Adrenal gland (tissue), 12 donors: ENCODE data around the gene PIAS2. TPM values are rescaled to one million over a fixed set of nuclear protein-coding genes. Genes with fewer than 3 reads are reported as not detected.
"Not testable (repeated sequence)": the region's sequence is repeated elsewhere in the genome, so short reads cannot be mapped to it uniquely, and the experiment has no call there.

Experiments used
- DNase-seq, 7 donors: peaks; one replicate each; pipeline ENCODE4 v3.0.0-alpha.2; 2019 to 2020
- H3K27ac ChIP-seq, 5 donors: fragments of 200-600 bp; sonication (generic) in 4 of 5; 1 replicate in 3 of 5; 2 replicates in 2 of 5; pipeline versions ENCODE4 v1.5.1 to v1.8.0; 2016 to 2020; ENCODE audit warnings: mild to moderate bottlenecking in 1 of 5
- H3K27me3 ChIP-seq: fragments of 200-600 bp; 2 replicates; pipeline ENCODE4 v1.8.0; 2021
- H3K36me3 ChIP-seq, 2 donors: fragments of 200-600 bp; replicated peaks in 1 of 2; 1 replicate in 1 of 2; 2 replicates in 1 of 2; pipeline versions ENCODE4 v1.5.1 to v1.8.0; 2018 to 2022
- H3K4me1 ChIP-seq, 2 donors: fragments of 200-600 bp; replicated peaks in 1 of 2; 1 replicate in 1 of 2; 2 replicates in 1 of 2; pipeline versions ENCODE4 v1.5.1 to v1.8.0; 2018 to 2021
- H3K4me3 ChIP-seq, 4 donors: fragments of 200-600 bp; sonication (generic) in 3 of 4; one replicate each; pipeline ENCODE4 v1.5.1; 2016 to 2018
- H3K9me3 ChIP-seq, 3 donors: fragments of 200-600 bp; sonication (generic) in 1 of 3; replicated peaks in 1 of 3; 1 replicate in 2 of 3; 2 replicates in 1 of 3; pipeline versions ENCODE4 v1.5.1 to v1.8.0; 2016 to 2021
- POLR2A ChIP-seq, 2 donors: fragments of 450-650 bp; IDR thresholded peaks; one replicate each; pipeline ENCODE4 v1.6.1; 2017; ENCODE audit warnings: antibody characterized with exemption in 2 of 2, mild to moderate bottlenecking in 2 of 2, moderate library complexity in 1 of 2
- WGBS, 4 donors: extraction: QIAGEN DNeasy Blood & Tissue Kit in 2 of 4; methylation state at CpG; one replicate each; pipeline versions ENCODE4 v1.1.5 to v1.1.7; 2013 to 2017; 5-methylcytosine and 5-hydroxymethylcytosine counted together
- intact Hi-C, 2 donors: fragments of 100-400 bp; cut with DNase I; formaldehyde crosslinking; loops; one replicate each; pipeline versions ENCODE4 v1.14.1 to v1.15.0; 2022 to 2023
- polyA plus RNA-seq, 3 donors: library from polyadenylated mRNA; stranded (reverse); fragments of 200-250 nt in 2 of 3; fragments of 350-450 nt in 1 of 3; fragmentation: Illumina TruSeq in 1 of 3; extraction: RNeasy Lipid Tissue Mini Kit (QIAGEN cat#74804) in 1 of 3; gene quantifications; one replicate each; pipeline ENCODE4 v1.2.3, GENCODE V29; 2013 to 2014
- total RNA-seq, 9 donors: library from RNA; depleted of rRNA in 4 of 9; stranded (reverse); fragments of >200 nt in 4 of 9; fragments of 120-200 nt in 1 of 9; fragmentation: NEBNext Ultra II Directional in 1 of 9; extraction: Animal tissue kit (Norgen Biotek cat#: 25700) in 1 of 9; gene quantifications; one replicate each; pipeline versions ENCODE4 v1.1.0 to v1.2.4, GENCODE V29; 2013 to 2023
- TF ChIP-seq, protein P1 (sequence below), 6 experiments: fragments of 450-650 bp in 4 of 6; fragments of 200-600 bp in 2 of 6; sonication (generic) in 1 of 6; IDR thresholded peaks; 1 replicate in 5 of 6; 2 replicates in 1 of 6; pipeline versions ENCODE4 v1.5.1 to v1.8.0; 2016 to 2021; ENCODE audit warnings: antibody characterized with exemption in 6 of 6, mild to moderate bottlenecking in 2 of 6, moderate library complexity in 1 of 6
- donor health status: healthy with polysubstance abuse.
- donor health status: Bipolar disorder and iron deficiency.
- donor health status: DM: yes; HTN: yes; CAD: no.
- donor health status: DM: no; HTN: no; CAD: no.
- donor health status: DM: no; HTN: no; CAD: no.
- donor health status: DM: yes; HTN: yes; CAD: no.

PIAS2 gene
- total and polyA plus RNA-seq, 12 donors: 4.7 to 52.9 (median 31.8) TPM

- no peaks in the 10 kb centered on the region for H3K27me3 ChIP-seq
- intact Hi-C loops: no loop called here
- 86 to 90% (median 89%) methylated on average over 6 of the region's 6 CpGs for WGBS, 4 donors
- no peak overlapping the region for H3K4me3 ChIP-seq
- no peak for DNase-seq
- no peak overlapping the region for H3K27ac ChIP-seq
- TF ChIP-seq, protein P1, sequence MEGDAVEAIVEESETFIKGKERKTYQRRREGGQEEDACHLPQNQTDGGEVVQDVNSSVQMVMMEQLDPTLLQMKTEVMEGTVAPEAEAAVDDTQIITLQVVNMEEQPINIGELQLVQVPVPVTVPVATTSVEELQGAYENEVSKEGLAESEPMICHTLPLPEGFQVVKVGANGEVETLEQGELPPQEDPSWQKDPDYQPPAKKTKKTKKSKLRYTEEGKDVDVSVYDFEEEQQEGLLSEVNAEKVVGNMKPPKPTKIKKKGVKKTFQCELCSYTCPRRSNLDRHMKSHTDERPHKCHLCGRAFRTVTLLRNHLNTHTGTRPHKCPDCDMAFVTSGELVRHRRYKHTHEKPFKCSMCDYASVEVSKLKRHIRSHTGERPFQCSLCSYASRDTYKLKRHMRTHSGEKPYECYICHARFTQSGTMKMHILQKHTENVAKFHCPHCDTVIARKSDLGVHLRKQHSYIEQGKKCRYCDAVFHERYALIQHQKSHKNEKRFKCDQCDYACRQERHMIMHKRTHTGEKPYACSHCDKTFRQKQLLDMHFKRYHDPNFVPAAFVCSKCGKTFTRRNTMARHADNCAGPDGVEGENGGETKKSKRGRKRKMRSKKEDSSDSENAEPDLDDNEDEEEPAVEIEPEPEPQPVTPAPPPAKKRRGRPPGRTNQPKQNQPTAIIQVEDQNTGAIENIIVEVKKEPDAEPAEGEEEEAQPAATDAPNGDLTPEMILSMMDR (IDR thresholded peaks at IDR 0.05): no peak
- TF ChIP-seq POLR2A (IDR thresholded peaks at IDR 0.05): no peak
- no peaks in the 10 kb centered on the region for H3K9me3 ChIP-seq
- H3K36me3 ChIP-seq: no peaks in the 10 kb centered on the region
- H3K4me1 ChIP-seq: no peaks in the 10 kb centered on the region
Measured at GRCh38 chr18:46815661-46816060, 101.6 kb downstream of the PIAS2 start.

GRCh38 chr18:46814399-46814798 is 102.9 kb downstream of the PIAS2 start:
- no peaks in the 10 kb centered on the region for H3K9me3 ChIP-seq
- intact Hi-C loops: no loop called here
- WGBS, 4 donors: 58 to 65% (median 64%) methylated on average over 4 of the region's 4 CpGs
- TF ChIP-seq POLR2A (IDR thresholded peaks at IDR 0.05): no peak
- H3K4me1 ChIP-seq: no peaks in the 10 kb centered on the region
- H3K4me3 ChIP-seq: no peak overlapping the region
- no peak overlapping the region for H3K27ac ChIP-seq
- no peaks in the 10 kb centered on the region for H3K36me3 ChIP-seq
- no peak for DNase-seq
- H3K27me3 ChIP-seq: no peaks in the 10 kb centered on the region

DNA sequence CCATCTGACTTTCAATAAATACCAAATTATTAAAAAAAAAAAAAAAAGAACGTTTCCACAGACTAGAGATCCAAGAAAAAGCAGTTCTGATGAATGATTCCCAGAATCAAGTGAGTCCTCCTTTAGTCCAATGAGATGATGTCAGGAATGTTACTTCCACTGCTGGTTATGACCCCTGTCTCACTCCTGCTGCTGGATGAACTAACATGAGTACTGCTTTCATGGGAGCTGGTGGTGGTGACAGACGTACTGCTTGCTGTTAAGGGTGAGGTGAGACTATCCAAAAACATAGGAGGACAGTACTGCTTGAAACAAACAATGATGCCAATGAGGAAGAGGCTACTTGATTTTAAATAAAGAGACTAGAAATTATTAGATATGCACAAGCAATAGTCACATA is 105.0 kb downstream of the PIAS2 start:
- 79 to 91% (median 87%) methylated on average over 2 of the region's 2 CpGs for WGBS, 4 donors
- no peak for DNase-seq
- no peaks in the 10 kb centered on the region for H3K9me3 ChIP-seq

DNA sequence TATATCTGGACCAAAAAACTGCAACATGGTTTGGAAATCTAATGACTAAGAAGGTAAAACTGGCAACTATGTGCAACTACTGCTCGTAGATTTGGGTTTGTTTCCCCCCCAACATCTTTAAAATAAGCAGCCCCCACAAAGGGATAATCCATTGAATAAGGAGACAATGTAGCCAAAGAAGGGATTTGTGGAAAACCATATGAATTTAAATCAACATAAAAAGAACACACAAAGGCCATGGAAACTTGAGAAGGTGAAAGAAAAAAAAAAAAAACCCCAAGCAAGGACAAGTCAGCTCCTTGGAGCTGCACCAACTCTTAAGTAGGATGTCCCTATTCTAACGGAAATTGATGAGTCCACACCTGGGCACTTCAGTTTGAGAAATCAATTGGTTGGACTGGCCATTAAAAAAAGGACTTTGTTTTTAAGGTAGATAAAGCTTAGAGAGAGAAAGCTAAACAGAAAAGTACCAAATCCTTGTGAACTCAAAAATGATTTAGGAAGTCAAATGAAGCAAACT is 106.8 kb downstream of the PIAS2 start:
- 72 to 80% (median 75%) methylated on average over 2 of the region's 2 CpGs for WGBS, 4 donors

More for the DNA sequence above, 105.0 kb downstream of the PIAS2 start:
- no peaks in the 10 kb centered on the region for H3K4me1 ChIP-seq
- no peak overlapping the region for H3K27ac ChIP-seq
- TF ChIP-seq, protein P1 (IDR thresholded peaks at IDR 0.05): no peak
- TF ChIP-seq POLR2A (IDR thresholded peaks at IDR 0.05): no peak
- H3K36me3 ChIP-seq: no peaks in the 10 kb centered on the region
- no peak overlapping the region for H3K4me3 ChIP-seq
- no peaks in the 10 kb centered on the region for H3K27me3 ChIP-seq
- intact Hi-C loops: no loop called here

DNA sequence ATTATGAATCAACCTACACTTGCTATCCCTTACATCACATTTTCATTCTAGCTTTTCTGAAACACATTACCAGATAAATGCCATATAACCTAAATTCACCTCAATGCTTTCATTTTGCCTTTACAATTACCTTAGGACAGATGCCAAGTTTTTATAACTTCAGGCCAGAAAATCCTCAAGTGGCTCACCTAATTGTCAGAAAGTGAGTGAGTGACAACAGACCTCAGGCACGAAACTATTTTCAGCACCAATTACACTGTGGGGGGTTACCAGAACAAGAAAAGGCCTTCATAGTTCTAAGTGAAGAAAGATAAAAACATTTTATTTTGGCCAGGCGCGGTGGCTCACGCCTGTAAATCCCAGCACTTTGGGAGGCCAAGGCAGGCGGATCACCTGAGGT is 108.2 kb downstream of the PIAS2 start:
- TF ChIP-seq POLR2A (IDR thresholded peaks at IDR 0.05): no peak
- TF ChIP-seq, protein P1 (IDR thresholded peaks at IDR 0.05): no peak
- H3K9me3 ChIP-seq: no peaks in the 10 kb centered on the region
- H3K36me3 ChIP-seq: no peaks in the 10 kb centered on the region
- intact Hi-C loops: no loop called here
- WGBS, 4 donors: 96 to 99% (median 98%) methylated on average over 5 of the region's 5 CpGs
- no peaks in the 10 kb centered on the region for H3K27me3 ChIP-seq
- H3K27ac ChIP-seq: no peak overlapping the region
- no peak for DNase-seq
- H3K4me3 ChIP-seq: no peak overlapping the region
- H3K4me1 ChIP-seq: no peaks in the 10 kb centered on the region

More for the DNA sequence above, 106.8 kb downstream of the PIAS2 start:
- Histone ChIP-seq H3K27me3 (no peaks in the 10 kb centered on the region), H3K9me3 (no peaks in the 10 kb centered on the region), H3K27ac (no peak overlapping the region), H3K36me3 (no peaks in the 10 kb centered on the region), H3K4me3 (no peak overlapping the region), H3K4me1 (no peaks in the 10 kb centered on the region)
- intact Hi-C loops: no loop called here
- DNase-seq: no peak
- no peak for TF ChIP-seq POLR2A (IDR thresholded peaks at IDR 0.05)
- TF ChIP-seq, protein P1 (IDR thresholded peaks at IDR 0.05): no peak

GRCh38 chr18:46795945-46796344 is 121.4 kb downstream of the PIAS2 start:
- H3K4me1 ChIP-seq, H3K36me3 ChIP-seq, H3K27me3 ChIP-seq, intact Hi-C loops, H3K4me3 ChIP-seq, DNase-seq, H3K9me3 ChIP-seq, H3K27ac ChIP-seq: not testable (repeated sequence)
- 90 to 98% (median 96%) methylated on average over 6 of the region's 6 CpGs for WGBS, 4 donors
